SH-SY5Y (cell line): Measurements from ENCODE around the gene CDH4.

Experiments
- GATA2 ChIP-seq: IDR thresholded peaks from 2 replicates; pipeline ENCODE4 v1.6.1; 2011; ENCODE audit warnings: mild to moderate bottlenecking, low read depth, low read length
- GATA3 ChIP-seq: IDR thresholded peaks from 2 replicates; pipeline ENCODE4 v1.6.1; 2011; ENCODE audit warnings: low read depth, mild to moderate bottlenecking, low read length, moderate library complexity

GRCh38 chr20:61690150-61690549 lies 438.1 kb downstream of the CDH4 start:
- TF ChIP-seq GATA2 = no peak
- no peak for TF ChIP-seq GATA3
